DMS53 treated with DMSO at 0.1 percent for 48 hours (cell line): Measurements from ENCODE around the gene SH3RF2.

Experiments used
- DNase-seq: peaks from one replicate; lab custom pipeline; 2025; ENCODE audit not compliant: unreplicated experiment; lab: John Stamatoyannopoulos, UW

Gene SH3RF2

DNA sequence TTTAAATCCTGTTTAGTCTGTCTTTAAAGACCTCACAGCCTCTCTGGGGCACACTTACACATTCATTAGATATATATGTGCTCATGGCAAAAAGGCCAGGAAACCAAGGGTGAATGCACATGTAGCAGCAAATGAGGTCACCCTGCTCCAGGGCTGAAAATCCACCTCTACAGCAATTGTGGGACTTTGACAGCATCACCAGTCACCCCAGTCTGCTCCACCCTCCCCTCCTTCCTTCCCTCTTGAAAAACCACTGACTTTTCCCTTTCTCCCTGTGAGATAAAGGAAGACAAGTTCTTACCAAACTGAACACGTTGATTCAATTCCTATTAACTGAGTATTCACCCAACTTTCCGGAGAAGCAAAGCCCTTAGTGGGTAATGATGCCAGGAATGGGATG lies 15.2 kb upstream of the SH3RF2 start:
- no peak for DNase-seq

DNA sequence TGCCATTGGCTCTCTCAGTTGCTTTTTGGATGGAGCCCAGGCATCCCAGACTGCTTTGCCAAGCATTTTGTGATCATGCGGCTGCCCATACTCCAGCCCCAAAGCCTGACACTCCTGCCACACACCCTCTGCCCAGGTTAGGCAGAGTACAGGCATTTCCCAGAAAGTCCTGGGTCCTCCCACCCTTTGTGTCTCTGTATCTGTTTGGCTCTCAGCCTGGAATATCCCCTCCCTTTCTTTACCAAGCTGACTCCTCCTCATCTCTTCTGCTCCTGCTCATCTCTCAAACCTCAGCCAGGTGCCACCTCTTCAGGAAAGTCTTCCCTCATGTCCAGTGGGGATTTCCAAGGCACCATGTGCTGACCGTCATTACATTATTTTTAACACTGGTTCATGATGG lies 14.3 kb upstream of the SH3RF2 start:
- no peak for DNase-seq

DNA sequence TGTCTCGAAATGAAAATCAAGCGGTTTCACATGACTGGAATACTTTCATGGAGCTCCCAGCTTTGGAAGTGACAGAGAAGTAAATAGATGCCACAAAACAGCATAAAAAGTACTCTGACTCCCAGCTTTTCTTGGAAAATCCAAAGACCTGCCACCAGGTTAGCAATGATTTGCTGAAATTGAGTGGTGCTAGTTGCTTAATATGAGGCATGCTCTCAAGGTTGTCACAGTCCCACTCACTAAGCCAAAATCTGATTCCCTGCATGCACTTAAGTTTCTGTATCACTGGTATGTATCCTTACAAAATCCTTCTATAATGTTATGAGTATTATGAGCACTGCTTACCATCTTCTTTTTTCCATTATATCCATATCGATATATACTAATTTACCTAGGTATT lies 13.0 kb upstream of the SH3RF2 start:
- no peak for DNase-seq

DNA sequence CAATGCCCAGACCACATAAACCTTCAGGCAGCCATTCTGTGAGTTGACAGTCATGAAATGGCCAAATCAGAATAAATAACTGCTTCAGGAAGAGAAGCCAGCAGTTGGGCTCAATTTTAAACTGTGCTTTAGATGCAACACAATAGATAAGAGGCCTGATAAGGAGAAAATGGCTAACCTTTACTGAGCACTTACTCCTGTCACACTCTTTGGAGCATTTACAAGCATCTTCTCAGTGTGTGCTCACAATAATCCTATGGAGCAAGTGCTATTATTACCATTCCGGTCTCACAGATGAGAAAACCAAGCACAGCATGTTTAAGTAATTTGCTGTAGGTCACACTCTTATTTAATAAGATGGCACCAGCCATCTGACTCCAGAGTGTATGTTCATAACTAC lies 11.5 kb upstream of the SH3RF2 start:
- no peak for DNase-seq

DNA sequence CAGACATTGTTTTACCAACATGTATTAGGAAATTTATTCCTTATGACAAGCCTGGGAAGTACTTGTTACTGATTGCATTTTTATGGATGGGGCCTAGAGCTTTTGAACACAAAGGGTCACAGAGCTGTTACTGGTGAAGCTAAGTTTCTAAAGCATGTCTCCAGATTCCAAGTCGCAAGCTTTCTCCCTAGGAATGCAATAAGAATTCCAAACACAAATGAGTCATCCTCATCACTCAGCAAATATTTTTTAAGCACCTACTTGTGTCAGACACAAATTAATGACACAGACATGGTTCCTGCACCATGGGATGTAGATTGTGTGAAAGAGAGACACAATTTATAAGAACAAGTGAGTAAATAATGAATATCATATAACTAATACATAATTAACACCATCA lies 11.0 kb upstream of the SH3RF2 start:
- DNase-seq = no peak

DNA sequence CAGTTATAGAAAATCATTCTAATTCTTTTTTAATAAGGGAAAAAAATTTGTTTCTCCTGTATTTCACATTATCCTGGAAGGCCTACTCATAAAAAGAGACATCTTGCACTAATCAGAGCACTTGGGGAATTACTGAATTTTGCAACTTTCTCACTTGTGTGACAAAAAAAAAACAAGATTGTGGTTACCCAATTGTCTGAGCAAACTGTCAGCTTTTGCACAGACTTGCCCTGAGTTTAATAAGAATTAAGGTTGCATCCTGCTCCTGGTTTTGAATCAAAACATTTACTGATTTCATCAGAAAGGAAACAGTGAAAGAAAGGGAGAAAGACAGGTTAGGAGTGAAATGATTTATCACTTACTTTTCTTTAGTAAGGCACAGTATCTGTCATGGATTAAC lies 10.6 kb upstream of the SH3RF2 start:
- DNase-seq = no peak

DNA sequence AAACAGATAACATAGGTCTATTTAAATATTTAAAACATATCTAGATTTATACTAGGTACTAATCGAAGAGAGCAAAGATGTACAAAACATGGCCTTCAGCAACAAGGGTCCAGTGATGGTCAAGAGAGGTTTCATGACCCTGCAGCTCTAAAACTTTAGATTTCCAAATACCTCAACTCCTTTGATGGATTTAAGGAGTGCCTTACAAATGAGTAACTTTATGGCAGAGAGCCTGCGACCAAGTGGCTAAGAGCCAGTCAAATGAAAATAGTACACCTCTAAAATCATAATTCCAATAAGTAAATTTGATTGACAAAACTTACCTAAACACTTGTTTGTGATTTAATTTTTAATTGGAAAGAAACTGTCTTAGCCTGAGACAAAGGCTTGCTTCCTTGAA lies 4.7 kb upstream of the SH3RF2 start:
- no peak for DNase-seq

DNA sequence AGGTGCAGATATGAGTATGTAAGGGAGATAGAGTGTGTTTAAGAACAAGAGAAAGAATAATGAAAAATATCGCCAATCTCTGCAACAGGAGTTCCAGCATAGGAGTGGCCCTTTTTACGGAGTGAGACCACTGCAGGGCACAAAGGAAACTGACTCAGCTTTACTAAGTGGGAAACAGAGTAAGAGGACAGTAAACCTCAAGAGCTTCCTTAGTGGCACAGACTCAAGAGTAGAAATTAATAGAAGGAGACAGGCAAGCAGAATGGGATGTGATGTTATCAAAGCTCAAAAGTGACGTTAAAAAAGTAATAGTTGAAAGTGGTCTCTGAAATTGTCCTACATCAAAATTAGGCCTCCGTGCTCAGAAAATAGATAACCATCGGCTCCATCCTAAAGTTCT lies 2.1 kb upstream of the SH3RF2 start:
- DNase-seq = no peak

DNA sequence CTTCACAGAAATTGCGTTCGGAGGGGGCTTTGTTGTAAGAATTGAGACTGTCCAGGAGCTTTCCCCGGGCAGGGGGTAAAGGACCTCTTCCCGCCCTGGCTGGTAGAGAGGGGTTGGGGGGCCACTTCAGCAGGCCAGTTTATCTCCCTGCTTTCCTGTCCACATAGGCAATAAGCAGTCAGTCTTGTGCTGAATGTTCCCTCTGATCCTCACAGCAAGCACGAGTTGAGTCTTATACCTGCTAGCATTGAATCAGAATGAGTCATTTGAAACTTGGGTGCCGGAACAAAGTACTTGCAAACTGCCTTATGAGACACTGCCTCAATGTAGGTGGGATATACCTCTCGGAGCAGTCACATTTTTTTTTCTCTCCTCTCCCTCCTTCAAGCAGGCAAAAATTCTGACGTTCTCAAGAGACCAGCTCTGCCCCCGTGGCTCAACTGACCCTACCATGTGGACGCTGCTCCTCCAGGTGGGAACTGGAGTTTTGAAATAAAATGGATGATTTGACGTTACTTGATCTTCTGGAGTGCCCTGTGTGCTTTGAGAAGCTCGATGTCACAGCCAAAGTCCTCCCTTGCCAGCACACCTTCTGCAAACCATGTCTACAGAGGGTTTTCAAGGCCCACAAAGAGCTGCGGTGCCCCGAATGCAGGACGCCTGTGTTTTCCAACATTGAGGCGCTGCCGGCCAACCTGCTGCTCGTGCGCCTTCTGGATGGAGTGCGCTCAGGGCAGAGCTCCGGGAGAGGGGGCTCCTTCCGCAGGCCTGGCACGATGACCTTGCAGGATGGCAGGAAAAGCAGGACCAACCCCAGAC lies 1.3 kb downstream of the SH3RF2 start:
- DNase-seq = no peak

DNA sequence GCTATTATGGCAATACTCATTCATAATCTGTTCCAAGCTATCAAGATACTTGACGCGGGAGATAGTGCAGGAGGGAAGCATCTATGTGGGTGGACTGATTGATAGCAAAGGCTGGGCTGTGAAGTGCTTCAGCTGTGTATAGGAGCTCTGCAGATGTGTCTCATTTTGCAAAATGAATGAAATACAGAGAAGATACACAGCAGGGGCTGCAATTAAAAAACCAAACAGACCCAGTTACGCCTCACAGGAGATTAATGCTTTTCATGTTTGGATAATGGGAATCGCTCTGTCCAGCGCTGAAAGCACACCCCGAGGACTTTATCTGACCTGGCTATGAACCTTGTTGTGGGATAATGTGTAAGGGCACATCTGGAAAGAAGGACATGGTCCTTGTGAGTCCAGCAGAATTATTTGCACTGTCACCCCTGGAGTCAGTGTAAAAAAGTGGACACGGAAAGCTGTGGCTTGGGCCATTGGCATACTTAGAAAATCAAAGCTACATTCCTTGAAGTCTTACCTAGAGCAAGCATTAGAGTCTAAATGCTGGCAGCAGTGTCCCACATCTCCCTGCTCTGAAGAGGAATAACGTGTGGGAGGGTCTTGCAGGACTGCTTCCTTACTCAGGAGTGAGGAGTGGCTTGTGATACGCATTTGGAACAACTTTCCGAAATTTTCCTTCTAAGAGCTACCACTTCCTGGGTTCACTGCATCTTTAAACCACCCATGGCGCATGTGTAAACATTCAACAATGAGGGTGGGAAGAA lies 2.6 kb downstream of the SH3RF2 start:
- no peak for DNase-seq

DNA sequence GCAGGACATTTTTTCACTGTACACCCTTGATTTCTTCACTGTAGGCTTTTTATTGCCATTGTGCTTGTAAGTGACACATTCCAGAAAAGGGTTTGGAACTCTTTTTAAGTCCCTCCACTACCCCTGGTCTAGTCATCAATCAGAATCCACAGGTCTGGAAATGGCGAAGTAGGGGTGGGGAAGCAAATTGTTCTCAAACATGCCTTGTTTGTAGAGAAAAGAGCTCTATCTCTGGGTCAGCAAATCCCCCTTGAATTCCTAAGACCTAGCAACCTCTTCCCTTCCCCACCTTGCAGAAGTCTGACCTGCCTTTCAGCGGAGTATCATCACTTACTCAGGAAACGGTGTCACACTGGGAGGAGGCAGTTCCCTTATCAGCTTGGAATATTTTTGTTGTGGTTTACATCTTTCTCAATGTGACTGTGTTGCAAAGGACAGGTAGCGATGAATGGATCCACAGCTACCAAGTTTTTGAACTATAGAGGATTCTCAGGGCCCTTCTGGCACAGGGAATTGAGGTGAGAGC lies 3.2 kb downstream of the SH3RF2 start:
- no peak for DNase-seq

DNA sequence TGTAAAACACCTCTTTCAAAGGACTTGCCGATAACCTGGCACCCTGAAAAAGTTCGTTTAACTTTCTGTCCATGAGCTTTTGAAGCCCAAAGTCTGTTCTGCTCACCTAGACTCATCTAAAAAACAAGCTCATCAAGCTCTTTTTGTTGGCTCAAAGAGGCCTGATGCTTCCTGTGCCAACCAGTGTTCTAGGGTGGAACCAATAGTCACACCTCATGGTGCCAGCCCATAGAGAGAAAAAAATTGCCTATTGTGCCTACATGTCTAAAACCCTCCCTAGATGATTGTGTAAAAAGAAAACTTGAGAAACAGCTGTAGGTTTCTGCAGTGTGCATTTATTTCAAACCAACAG lies 4.7 kb downstream of the SH3RF2 start:
- DNase-seq = no peak

DNA sequence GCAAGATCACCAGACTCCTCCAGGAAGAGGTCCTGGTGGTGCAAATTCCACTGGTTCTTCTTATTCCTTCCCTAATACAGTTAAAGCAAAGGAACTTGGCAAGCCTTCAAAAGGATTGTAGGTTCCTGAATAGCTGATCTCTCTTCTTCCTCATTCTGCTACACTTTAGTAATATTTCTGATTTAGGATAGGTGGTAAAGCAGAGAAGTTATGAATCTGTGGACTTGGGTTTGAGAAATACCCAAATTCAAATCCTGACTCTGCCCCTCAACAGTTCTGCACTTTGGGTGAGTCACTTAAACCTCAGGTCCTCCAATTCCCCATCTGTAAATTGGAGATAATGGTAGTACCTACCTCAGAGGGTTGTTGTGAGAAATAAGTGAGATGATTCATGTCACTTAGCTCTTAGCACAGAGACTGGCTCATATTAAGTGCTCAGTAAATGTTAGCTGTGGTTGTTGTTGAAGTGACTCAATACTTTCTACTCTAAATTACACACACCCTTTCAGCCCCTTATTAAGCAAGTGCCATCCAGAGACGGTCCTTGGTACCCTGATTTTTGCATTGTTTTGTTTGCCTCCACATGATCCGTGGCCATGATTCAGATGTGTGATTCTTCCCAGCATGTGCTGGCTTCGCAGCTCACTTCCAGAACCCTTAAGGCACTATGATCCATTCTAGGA lies 5.2 kb downstream of the SH3RF2 start:
- no peak for DNase-seq

DNA sequence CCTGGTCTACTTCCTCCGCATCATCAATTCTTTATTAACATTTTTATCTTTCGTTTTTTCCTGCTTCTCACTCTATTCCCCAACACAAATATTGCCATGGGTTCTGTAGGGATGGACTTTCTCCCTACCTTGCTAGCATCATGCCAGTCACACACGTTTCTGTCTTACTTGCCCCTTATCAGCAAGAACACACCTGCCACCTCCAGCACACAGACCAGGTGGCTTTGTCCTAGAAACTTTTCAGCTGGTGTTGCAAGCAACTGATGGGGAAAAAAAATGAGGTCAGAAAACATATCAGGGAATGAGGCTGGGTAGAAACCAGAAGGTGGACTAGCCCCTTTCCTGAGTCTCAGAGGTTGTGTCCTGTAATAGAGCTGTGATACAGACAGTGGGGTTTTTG lies 5.8 kb downstream of the SH3RF2 start:
- DNase-seq = no peak

DNA sequence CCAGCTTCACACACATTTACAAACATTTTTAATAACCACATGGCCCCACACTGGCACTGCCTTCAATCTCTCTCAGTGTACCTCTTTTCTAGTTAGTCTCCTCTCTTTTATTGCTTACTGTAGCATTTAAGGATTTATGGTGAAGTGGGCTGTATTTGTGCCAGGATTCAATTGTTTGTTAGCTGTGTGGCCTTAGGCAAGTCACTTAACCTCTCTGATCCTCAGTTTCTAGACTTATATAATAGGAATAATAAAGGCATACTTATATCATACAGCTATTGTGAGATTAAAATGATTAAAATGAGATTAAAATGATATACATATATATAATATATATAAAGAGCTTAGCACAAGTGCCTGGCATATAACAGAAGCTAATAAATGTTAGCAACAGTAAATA lies 6.4 kb downstream of the SH3RF2 start:
- DNase-seq = no peak

DNA sequence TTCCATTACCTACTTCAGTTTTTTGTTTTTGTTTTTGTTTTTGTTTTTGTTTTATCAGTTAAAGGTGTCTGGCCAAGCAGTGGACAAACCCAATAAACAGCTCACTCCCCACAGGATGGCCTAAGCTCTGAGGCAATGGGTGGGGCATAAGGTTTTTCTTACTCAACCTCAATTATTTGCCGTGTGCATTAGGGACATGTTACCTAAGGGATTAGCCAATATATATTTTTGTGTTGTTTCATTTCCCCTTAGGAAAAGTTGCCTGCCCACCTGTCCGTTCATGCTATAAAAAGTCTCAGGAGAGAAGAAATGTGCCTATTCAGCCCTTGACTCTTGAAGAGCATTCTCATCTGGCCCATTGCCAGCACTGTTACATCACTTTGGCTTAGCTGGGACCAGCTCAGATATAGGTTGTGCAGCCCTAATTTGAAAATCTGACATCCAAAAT lies 7.3 kb downstream of the SH3RF2 start:
- DNase-seq = peak; percentile 33

DNA sequence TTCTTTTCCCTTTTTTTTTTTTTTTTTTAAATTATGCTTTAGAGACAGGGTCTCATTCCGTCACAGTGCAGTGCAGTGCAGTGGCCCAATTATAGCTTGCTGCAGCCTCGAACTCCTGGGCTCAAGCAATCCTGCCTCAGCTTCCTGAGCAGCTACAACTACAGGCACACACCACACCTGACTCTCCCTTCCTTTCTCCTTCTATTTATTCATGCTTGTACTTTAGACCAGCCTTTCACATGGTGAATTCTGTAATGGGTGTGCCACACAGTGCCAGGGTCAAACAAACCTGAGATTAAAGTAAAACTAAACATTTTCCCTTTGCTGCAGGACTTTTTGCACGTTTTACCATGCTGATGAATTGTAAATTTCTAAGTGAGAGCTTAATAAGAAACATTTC lies 8.0 kb downstream of the SH3RF2 start:
- no peak for DNase-seq

DNA sequence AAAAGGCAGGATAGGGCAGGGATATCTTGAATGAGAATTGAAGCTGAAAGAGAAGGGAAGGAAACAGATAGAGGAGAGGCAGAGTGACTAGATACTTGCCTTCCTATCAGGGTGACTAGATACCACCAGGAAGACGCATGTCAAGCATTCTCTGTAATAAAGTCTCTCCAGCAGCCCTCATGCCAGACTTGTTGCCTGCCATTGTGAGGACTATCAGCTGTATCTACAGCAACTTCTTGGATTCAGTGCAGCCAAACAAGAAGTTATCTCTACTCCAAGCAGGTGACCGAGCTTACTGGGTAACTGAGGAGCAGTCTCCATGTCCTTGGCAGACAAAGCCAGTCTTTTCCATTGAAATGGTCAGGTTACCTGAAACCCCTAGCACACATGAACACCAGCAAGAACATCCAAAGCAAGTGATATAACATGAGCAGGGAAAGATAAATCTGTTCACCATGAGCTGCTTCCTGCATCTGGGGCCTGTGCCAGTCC lies 9.3 kb downstream of the SH3RF2 start:
- no peak for DNase-seq

DNA sequence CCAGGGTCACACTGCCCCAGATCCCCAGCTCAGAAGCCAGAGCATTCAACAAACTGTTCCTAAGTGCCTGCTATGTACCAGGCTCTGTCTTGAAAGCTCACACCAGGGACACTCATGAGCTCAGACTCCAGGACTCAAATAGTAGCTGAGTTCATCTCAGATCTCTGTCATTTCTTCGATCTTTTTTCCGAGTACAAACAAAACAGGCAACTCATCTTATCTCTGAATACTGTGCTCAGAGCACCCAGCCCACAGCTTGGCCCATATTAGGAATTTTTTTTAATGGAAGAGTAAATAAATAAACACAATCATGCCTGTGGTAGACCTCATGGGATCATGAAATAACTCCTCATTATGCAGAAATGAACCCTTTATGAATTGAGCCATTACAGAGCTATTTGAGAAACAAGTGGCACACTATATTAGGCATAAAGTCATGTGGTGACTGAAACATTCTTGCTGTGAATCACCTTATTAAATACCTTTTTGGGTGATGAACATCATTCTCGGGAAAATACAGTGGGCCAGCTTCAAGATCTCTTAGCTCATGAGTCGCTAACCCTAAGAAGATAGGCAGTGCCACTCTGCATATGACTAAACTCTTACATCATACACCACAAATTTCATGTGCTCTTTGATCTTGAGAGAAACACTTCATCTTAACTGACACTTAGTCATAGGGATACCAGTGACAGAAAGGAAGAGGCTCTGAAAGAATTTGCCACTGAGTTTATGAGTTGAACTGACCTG lies 9.9 kb downstream of the SH3RF2 start:
- peak; percentile 54 for DNase-seq

DNA sequence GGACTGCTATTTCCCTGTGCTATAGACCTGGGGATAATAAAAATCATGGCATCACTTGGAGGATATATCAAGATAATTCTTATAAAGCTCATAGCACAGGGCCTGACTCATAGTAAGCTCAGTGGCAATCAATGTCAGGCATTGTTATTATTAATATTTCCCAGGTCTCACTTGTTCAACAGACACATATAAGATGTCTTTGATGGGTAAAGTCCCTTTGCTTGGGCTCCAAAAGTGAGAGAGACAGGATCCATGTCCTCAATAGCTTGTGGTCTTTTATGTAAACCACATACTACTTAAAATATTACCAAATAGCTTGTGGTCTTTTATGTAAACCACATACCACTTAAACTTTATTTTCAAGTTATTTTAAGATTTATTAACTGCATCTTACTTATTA lies 11.2 kb downstream of the SH3RF2 start:
- DNase-seq = no peak

DNA sequence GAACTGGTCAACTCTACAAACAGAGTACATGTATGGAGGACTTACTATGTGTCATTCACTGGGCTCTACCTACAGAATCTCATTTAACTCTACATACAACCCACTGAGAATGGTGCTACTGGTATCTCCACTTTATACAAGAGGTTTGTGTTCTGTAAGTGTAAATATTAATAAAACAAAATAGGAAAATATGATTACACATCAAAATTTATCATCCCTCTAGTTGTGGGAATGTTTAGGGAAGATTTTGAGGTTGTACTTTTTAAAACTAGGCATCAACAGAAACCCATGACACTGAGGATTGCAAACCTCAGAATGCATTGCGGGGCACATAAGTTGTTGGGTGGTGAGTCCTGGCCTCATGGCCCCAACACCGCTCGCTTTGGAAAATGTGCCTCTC lies 11.7 kb downstream of the SH3RF2 start:
- DNase-seq = no peak
